Measurements from ENCODE around the gene SEMA4B. TPM values are rescaled to one million over a fixed set of nuclear protein-coding genes. Genes with fewer than 3 reads are reported as not detected.
A peak's percentile ranks its signal among the peaks of the same experiment; 100 is the strongest.

The SEMA4B gene
- total RNA-seq, 1 experiment from 2014 or later, result 32.5 TPM

DNA sequence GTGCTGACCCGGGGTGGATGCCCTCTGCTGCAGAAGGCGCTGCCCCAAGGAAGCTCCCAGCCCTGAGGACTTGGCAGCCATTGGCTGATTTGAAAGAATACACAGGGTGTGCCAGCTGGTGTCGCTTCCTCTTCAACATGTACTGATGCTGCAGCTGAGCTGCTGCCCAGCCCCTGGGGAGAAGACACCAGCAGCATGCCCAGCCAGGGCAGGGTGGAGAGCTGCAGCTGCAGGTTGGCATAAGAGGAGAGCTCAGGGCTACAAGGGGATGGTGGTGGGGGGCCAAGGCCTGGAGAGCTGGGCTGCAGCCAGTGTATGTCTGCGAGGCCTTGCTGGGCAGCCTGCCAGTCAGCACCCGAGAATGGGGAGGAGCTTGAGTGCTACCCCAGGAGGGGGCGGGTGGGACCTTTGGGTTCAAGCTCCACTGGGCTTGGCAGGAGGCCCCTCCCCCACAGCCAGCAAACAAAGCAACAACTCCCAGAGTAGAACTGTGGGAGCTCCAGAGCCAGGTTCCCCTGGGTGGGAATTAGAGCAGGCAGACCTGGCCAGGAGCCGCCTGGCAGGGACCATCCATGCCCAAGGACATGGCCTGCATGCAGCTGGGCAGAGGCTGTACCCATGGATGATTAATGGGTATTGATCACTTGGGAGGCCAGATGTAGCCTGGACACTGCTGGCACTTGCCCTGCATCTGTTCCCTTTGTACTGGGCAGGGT is 9.2 kb upstream of the SEMA4B start:
- H4K5ac ChIP-seq (ENCODE audit: insufficient read length, low read depth, low read length), result no peak overlapping the region
- H3K23me2 ChIP-seq (ENCODE audit: insufficient read length, low read depth, low read length, poor library complexity, severe bottlenecking), result no peaks in the 10 kb centered on the region
- H3K4ac ChIP-seq (ENCODE audit: low read depth, low read length), result no peak overlapping the region
- H3K27me3 ChIP-seq (ENCODE audit: insufficient read depth, low read length), result no peaks in the 10 kb centered on the region
- H3K56ac ChIP-seq (ENCODE audit: insufficient read length, low read depth, low read length), result no peak overlapping the region
- H3K27ac ChIP-seq (ENCODE audit: insufficient read length, low read depth, low read length), result no peak overlapping the region
- no peak overlapping the region for H4K91ac ChIP-seq (ENCODE audit: insufficient read length, low read depth, low read length)
- H3K9me3 ChIP-seq (ENCODE audit: control insufficient read depth, low read depth, low read length), result no peaks in the 10 kb centered on the region
- no peak overlapping the region for H4K8ac ChIP-seq (replicated peaks; ENCODE audit: insufficient read length, low read depth, low read length)
- TF ChIP-seq, protein P1, sequence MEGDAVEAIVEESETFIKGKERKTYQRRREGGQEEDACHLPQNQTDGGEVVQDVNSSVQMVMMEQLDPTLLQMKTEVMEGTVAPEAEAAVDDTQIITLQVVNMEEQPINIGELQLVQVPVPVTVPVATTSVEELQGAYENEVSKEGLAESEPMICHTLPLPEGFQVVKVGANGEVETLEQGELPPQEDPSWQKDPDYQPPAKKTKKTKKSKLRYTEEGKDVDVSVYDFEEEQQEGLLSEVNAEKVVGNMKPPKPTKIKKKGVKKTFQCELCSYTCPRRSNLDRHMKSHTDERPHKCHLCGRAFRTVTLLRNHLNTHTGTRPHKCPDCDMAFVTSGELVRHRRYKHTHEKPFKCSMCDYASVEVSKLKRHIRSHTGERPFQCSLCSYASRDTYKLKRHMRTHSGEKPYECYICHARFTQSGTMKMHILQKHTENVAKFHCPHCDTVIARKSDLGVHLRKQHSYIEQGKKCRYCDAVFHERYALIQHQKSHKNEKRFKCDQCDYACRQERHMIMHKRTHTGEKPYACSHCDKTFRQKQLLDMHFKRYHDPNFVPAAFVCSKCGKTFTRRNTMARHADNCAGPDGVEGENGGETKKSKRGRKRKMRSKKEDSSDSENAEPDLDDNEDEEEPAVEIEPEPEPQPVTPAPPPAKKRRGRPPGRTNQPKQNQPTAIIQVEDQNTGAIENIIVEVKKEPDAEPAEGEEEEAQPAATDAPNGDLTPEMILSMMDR (conservative IDR thresholded peaks at IDR 0.05), result no peak
- Mint-ChIP-seq H3K4me1 (peaks cover 9 to 15% of the 10 kb centered on the region in 2 experiments), H3K27ac (0 out of 7 replicates have a peak overlapping the region, but pooled peaks of 1 of the 3 experiments have one; percentile 55), H3K36me3 (ENCODE audit: insufficient read depth in 1 of 3, low read depth in 3 of 3) (no peaks in the 10 kb centered on the region; a peak in 2 of 7 replicates), H3K9me3 (no peaks in the 10 kb centered on the region; a peak in 1 of 5 replicates), H3K4me3 (no peak overlapping the region), H3K27me3 (ENCODE audit: low read depth) (no peaks in the 10 kb centered on the region)
- H2BK20ac ChIP-seq (ENCODE audit: low read depth, low read length, poor library complexity, severe bottlenecking), result no peak overlapping the region
- H3K4me1 ChIP-seq (ENCODE audit: insufficient read depth, low read length), result no peaks in the 10 kb centered on the region
- no peak overlapping the region for H2AFZ ChIP-seq (ENCODE audit: low read length)
- H2AK5ac ChIP-seq (ENCODE audit: insufficient read length, low read length), result no peak overlapping the region
- H3K79me2 ChIP-seq (ENCODE audit: insufficient read depth, low read length), result no peaks in the 10 kb centered on the region
- no peak overlapping the region for H2BK5ac ChIP-seq (ENCODE audit: insufficient read length, low read length)
- no CpG with 5 or more reads among the region's 7 CpGs for WGBS (ENCODE audit: extremely low coverage, insufficient read length, low lambda C conversion rate)
- no peak overlapping the region for H2BK15ac ChIP-seq (ENCODE audit: low read depth, low read length)
- H3K4me2 ChIP-seq (ENCODE audit: insufficient read depth, insufficient read length, low read length), result no peak overlapping the region
- no peak for DNase-seq
- H3K14ac ChIP-seq (ENCODE audit: insufficient read depth, low read length), result no peak overlapping the region
- no peak overlapping the region for H2BK120ac ChIP-seq (ENCODE audit: low read depth, low read length, poor library complexity, severe bottlenecking)
- no peak overlapping the region for H3K18ac ChIP-seq (ENCODE audit: insufficient read length, low read depth, low read length)
- no peak overlapping the region for H3K23ac ChIP-seq (ENCODE audit: insufficient read length, low read depth, low read length)
- no peak overlapping the region for H3K9ac ChIP-seq (ENCODE audit: extremely low read depth, insufficient read length, low read length)
- no peaks in the 10 kb centered on the region for H4K20me1 ChIP-seq (ENCODE audit: control insufficient read depth, insufficient read depth, insufficient read length)
- no peak overlapping the region for H2BK12ac ChIP-seq (ENCODE audit: insufficient read length, low read depth, low read length)
- no peaks in the 10 kb centered on the region for H3K79me1 ChIP-seq (ENCODE audit: insufficient read depth, low read depth, low read length, poor library complexity, severe bottlenecking)
- no peak overlapping the region for H3T11ph ChIP-seq (ENCODE audit: low read length)

Data from H9 (cell line).